HT-29 (cell line): ENCODE data around the gene IGF2BP3. TPM values are rescaled to one million over a fixed set of nuclear protein-coding genes. Genes with fewer than 3 reads are reported as not detected.

Experiments
- DNase-seq: peaks from one replicate; pipeline ENCODE4 v3.0.0-alpha.2; 2015; ENCODE audit warnings: low spot score
- total RNA-seq: library from RNA; depleted of rRNA; stranded (reverse); fragments of >200 nt; shearing (Covaris generic); gene quantifications from 2 replicates; pipeline ENCODE4 v1.2.3, GENCODE V29; 2014

IGF2BP3 gene
- total RNA-seq, 1 experiment from 2014 or later, result 30.0 TPM

DNA sequence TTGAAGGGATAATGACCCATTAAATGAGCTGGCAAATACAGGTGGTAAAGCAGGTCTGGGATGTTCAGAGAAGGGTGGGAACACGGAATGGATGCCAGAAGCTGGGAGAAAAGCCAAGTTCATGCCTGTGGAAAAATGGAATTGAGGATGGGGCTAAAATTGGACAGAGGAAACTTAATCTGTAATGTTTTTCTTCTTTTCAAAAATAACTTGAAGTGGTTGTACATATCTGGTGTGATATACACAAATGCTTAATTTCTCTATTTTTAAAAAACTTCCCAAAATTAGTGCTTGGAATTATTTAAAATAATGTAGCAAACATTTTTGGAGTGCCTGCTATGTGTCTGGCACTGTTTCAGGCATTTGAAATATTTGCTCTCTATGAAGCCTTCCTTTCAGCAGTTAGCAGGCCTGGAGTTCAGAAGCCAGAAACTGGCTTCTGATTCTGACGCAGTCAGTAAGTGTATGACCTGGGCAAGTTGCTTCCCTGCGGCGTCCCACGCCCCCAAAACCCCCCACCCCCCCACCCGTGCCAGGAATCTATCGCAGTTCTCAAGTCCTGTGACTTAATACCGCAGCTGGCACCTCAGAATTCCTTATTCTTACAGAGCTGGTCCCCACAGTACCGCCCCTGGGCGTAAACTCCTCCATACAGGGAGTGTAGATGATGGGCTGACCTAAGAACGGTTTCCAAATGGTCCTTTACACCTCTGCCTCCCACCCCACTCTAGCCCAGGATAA is 172.0 kb downstream of the IGF2BP3 start:
- DNase-seq, result no peak

DNA sequence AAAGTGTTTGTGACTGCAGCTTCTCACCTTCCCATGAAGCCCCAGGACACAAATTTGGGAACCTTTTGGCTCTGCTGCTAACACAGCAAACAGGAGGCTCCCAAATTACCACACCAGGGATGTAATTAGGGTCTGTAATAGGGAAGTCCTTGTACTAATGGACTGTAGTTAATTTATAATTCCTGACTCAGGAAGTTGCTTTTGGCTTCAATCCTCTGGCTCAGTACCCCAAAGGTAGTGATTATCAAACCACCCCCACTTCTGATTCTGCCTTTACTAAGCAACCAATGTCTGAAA is 174.9 kb downstream of the IGF2BP3 start:
- no peak for DNase-seq

DNA sequence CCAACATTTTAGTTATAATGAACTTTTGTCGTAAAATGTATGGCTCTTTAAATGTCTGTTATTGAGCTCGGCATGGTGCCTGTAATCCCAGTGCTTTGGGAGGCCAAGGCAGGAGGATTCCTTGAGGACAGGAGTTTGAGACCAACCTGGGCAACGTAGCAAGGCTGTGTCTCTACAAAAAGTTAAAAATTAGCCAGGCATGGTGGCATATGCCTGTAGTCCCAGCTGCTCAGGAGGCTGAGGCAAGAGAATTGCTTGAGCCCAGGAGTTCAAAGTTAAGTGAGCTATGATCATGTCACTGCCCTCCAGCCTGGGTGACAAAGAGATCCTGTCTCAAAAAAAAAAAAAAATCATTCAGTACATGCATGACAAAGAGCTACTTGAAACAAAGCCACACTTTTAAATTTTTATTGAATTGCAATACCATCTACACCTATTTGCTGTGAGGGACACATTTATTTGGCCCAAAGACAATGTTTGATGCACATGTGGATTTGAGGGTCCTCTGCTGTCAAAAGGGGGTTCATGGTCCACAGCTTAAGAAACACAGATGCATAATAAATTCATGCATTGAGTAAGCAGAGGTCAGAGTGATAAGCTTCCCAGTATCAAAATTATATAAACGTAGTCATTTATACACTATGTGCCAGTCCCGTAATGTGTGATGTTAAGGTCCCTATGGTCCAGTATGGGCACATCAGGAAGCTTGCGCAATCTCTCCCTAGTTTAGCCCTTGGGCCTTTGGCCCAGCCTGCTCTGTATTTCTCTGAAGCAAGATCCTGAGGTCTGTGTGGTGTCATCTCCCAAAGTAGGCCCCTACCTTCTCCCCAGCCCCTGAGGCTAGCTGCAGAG is 175.5 kb downstream of the IGF2BP3 start:
- DNase-seq, result no peak

- no peak for DNase-seq
Measured at GRCh38 chr7:23293500-23294073, 176.7 kb downstream of the IGF2BP3 start.

- DNase-seq, result no peak
Measured at GRCh38 chr7:23292623-23293022, 177.7 kb downstream of the IGF2BP3 start.

DNA sequence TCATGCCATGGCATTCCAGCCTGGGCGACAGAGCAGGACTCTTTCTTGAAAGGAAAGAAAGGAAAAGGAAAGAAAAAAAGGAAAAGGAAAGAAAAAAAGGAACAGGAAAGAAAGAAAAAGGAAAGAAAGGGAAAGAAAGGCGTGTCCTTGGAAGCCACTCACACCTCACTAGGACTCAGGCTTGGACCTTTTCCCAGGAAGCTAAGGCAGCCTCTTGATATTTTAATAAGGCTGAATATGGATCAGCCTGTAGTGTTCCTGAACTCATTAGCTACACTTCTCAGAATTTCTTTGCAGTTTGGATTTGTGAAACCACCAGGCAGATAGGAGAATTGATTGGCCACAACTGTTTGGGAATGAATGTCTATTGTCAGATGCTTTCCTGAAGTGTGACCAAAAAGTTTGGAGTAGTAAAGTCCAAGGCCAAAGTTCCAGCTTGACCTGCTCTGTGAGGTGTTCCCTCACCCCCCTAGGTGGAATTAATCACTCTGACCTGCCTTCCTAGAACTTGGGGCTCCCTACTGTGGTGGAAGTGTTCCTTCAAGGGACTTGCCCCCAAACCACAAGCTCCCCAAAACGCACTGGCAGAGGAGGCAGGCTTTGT is 178.2 kb downstream of the IGF2BP3 start:
- DNase-seq, result no peak

DNA sequence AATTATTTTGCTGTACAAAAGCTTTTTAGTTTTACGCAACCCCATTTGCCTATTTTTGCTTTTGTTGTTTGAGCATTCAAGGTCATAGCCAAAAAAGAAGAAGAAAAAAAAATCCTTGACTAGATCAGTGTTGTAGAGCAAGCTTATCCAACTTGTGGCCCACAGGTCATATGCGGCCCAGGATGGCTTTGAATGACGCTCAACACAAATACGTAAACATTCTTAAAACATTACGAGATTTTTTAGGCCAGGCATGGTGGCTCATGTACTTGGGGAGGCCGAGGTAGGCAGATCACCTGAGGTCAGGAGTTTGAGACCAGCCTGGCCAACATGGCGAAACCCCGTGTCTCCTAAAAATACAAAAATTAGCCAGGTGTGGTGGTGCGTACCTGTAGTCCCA is 179.3 kb downstream of the IGF2BP3 start:
- no peak for DNase-seq

DNA sequence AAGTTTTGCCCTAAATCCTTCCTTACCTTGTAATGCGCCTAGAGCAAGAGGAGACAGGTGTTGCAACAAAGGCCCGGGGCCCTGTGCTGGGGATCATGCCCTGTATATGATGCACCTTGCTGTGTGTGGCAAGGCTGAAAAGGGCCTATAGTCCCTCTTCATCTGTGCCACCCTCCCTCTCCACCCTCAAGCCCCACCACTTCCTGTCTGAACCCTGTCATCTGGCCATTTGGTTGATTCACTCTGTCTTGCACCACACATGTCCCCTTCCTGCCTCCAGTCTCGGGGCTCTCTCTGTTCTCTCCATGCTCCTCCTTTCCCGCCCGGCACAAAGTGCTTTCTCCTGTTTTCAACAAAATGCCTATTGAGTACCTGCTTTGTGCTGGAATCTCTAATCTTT is 182.7 kb downstream of the IGF2BP3 start:
- DNase-seq, result no peak

DNA sequence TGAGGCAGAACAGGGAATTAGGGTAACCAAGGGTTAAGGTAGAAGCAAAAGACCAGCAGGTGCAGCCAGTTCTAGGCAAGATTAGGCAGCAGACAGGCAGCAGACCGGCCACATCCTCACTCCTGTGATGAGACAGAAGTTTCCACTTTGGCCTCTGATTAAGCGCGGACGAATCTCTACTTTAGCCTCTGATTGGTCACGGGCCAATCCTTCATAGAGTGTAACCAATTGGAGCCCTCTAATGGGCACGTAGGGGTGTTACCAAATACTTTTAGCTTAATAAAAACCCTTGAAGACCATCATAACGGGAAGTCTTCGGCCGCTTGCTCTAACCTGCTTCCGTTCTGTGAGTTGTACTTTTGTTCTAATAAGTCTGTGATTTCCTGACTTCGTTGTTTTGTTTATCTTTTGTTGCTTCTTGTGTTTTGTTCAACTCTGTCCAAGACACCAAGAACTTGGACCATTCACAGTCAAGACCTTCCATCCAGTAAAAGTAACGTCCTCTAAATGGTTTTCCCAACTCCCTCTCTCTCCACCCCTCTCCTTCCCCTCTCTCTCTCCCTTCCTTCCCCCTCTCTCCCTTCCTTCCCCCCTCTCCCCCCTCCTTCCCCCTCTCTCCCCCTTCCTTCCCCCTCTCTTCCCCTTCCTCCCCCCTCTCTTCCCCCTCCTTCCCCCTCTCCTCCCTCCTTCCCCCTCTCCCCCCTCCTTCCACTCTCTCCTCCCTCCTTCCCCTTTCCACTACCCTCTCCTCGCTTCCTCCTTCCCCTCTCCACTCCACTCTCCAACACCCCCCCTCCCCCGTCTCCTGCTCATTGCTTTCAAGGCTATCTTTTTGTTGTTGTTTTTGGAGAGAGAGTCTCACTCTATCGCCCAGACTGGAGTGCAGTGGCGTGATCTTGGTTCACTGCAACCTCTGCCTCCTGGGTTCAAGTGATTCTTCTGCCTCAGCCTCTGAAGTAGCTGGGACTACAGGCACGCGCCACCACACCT is 184.3 kb downstream of the IGF2BP3 start:
- no peak for DNase-seq

- DNase-seq, result no peak
Measured at GRCh38 chr7:23284871-23285270, 185.4 kb downstream of the IGF2BP3 start.

- DNase-seq, result no peak
Measured at GRCh38 chr7:23283086-23283485, 187.2 kb downstream of the IGF2BP3 start.

- no peak for DNase-seq
Measured at GRCh38 chr7:23279819-23280525, 190.3 kb downstream of the IGF2BP3 start.

DNA sequence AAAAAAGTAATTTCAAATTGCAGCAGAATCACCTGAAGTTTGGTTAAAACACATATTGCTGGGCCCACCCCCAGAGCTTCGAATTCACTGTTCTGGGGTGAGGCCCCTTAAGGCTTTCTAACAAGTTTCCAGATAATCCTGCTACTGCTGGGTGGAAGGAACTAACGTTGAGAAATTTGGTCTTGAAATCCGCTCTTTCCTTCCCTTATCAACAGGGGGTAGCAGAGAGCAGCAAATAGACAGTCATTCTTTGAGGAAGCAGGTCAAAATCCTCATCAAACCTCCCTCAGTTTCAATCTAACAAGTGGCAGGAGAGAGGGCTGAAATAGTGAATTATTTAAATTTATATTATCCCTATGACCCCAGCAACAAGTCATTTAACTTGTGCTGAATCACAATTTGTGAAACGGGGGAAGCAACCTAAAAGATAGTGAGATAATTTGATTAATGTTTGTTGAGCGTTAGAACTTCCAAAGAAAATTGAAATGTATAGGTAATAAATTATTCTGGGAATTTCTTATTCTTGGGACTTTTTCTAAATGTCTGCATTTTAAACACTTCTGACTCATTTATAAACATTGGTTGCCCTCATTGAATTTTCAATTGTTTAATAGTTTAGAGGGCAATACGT is 192.8 kb downstream of the IGF2BP3 start:
- DNase-seq, result peak; percentile 91

DNA sequence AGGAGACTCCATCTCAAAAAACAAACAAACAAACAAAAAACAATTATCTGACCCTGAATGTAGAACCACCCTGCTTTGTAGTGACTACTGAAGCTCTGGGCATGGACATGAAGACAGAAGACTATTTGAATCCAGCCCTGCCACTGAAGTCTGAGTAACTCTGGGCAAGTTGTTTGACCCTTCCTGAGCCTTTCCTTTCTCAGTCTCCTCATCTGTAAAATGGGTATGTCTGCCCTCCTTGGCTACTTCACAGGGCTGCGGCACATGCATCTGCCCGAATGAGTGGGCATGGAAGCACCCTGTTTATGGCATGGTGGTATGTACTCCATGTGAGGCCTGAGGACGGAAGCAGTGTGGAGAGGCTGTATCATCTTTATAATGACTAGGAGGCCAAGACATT is 193.3 kb downstream of the IGF2BP3 start:
- no peak for DNase-seq

DNA sequence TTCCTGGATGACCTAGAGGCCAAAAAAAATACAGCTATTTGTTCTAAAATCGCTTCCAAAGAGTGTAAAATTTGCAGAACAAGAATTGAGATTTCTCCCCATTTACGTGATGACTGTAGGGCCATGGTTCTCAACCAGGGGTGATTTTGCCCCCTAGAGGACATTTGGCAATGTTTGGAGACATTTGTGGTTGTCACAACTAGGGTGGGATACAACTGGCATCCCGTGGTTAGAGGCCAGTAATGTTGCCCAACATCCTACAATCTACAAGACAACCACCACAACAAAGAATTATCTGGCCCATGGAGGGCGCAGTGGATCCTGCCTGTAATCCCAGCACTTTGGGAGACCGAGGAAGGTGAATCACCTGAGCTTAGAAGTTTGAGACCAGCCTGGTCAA is 193.9 kb downstream of the IGF2BP3 start:
- no peak for DNase-seq

DNA sequence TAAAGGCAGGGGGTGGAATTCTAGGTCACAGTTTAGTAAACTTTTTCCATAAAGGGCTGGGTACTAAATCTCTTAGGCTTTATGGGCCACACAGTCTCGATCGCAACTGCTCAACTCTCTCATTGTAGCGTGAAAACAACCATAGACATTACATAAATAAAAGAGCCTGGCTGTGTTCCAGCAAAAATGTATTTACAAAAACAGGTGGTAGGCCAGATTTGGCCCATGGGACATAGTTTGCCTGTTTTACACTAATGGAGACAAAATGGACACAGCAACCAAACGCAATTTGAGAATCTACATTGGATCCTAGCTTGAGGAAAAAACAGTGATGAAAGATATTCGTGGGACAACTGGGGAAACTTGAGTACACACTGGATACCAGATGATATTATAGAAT is 194.4 kb downstream of the IGF2BP3 start:
- DNase-seq, result no peak

DNA sequence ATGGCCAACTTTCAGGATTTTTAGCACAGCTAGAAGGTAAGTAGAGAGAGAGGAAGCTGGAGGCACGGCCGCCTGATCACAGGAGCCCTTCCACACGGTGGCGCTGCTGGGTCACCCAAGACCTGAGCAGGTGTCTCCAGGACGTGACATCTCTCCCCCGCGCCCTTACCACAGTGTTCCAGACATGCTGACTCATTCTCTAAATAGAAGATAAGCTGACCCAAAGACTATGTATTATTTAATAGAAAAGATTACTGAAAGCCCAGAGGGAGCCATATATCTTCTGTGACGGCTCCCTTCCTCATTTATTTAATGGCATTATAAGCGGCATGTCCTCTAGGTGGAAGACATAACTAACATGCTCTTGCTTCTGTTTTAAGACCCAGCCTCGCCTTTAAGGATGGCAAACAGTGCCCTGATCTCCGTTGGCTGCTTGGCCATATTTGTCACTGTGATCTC is 197.1 kb downstream of the IGF2BP3 start:
- peak; percentile 100 for DNase-seq

DNA sequence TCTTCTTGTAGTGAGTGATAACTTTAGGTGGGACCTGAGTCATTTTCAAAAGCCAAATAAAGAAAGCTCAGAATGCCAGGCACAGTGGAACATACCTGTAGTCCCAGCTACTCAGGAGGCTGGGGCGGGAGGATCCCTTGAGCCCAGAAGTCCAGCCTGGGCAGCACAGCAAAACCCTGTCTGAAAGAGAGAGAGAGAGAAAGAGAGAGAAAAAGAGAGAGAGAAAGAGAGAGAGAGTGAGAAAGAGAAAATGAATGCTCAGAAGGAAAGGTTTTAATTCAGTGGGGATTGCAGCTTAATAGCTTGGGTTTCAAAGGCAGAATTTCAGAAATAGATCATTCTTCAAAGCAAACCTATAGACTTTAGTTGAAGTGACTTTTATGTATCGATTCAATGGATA is 198.0 kb downstream of the IGF2BP3 start:
- no peak for DNase-seq

DNA sequence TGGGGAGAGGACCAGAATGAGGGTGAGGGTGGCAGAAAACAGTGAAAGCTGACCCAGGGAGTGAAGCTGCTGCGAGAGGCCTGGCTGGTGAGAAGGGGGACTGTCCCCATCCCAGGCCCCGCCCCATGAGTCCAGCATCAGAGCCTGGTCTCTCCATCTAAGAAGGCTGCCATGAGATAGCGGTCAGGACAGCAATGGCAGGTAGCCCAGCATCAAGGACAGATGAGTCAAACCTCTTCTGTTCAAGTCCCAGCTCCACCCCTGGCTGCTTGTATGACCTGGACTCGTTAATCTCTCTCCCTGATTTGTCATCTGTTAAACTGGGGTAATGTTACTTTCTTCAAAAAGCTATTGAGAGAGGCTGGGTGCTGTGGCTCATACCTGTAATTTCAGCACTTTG is 201.5 kb downstream of the IGF2BP3 start:
- DNase-seq, result no peak

- DNase-seq, result no peak
Measured at GRCh38 chr7:23268167-23268566, 202.1 kb downstream of the IGF2BP3 start.
